CD4-positive, alpha-beta T cell treated with Interleukin-4 for 4 hours (primary cell): ENCODE results near the gene ADGRB3.
"Not testable (repeated sequence)": the region's sequence is repeated elsewhere in the genome, so short reads cannot be mapped to it uniquely, and the experiment has no call there.

Source experiments
- DNase-seq: peaks from one replicate; pipeline ENCODE4 v3.0.0-alpha.2; 2020

ADGRB3 gene

DNA sequence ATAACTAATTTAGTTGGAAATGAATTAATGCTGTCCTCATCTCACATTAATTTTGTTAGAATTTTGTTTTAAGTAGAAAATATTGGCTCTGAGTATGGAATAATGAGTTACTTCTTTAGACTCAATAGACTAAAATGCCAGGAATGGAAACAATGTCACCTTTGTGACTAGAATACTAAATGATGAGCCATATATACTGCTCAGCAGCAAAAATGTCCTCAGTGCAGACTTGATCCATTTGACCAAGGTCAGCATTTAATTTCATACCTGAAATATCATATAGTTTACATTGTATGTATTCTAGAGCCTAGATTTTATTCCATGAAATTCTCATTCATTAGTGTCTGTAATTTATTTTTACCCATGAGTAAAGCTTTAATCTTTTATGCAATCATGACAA is 217.7 kb downstream of the ADGRB3 start:
- DNase-seq = no peak

DNA sequence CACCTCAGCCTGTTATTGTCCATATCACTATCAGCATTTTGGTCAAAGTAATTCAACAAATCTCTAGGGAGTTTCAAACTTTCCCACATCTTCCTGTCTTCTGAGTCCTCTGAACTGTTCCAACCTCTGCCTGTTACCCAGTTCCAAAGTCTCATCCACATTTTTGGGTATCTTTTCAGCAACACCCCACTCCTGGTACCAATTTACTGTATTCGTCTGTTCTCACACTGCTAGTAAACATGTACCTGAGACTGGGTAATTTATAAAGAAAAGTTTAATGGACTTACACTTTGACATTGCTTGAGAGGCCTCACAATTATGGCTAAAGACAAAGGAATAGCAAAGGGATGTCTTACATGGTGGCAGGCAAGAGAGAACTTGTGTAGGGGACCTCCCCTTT is 224.2 kb downstream of the ADGRB3 start:
- no peak for DNase-seq

DNA sequence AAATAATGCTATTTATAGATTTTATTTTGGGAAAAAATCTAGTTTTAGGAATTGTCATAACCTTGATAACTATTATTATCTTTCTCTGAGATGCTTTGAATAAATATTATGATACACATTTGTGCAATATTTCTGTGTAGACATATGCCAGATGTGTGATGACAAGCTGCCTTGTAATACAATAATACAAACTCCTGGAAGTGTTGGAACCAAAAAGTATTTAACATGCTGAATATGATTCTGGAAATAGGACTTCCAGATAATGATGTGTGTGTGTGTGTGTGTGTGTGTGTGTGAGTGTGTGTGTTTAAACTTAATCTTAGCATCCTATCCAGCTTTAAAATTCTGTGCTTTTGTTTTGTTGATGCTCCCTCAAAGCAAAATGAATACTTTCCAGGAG is 233.6 kb downstream of the ADGRB3 start:
- DNase-seq = no peak

DNA sequence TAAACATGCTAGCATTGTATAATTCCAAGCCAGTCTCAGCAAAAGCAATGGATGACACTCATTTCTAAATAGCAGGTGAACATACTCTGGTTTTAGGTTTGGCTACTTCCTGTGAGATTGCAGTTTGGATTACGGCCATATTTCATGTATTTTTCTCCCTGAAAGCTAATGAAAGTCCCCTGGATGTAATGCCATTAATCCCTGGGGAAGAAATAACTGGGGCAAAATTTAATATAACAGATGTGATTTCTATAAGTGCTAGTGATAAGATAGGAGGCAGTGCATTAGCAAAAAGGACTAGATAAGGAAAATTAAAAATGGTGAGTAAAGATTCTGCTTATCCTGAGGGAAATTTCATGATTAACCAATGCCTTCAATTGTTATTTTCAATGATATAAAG is 238.2 kb downstream of the ADGRB3 start:
- DNase-seq = no peak

DNA sequence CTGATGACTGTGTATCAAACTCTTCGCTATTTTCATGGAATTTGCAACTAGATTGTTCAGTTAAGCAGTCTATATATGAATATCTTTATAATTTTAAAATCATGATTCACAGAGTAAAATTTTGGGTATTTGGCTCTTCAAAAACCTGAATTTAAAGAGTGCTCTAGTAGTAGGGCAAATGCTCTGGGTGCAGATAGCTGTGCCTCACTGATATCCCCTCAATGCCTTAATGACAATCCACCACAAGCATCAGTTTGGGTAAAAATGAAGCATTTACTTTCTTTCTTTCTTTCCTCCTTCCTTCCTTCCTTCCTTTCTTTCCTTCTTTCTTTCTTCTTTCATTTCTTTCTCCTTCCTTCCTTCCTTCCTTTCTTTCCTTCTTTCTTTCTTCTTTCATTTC is 239.7 kb downstream of the ADGRB3 start:
- no peak for DNase-seq

DNA sequence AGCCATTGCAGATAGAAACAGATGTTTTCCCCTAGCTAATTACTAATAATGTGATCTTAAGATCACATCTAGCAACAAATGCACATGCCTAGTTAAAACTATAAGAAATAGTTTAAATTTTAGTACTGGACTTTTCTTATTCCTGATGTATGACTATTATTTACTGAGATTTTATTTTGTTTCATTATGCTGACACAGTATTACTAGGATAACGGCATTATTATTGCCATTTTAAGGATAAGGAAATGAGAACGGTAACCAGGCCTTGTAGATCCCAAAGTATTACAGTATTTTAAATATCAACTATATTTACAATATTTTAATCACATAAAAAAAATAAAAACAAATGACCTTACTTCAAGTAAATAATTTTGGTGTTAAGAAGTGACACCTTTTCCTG is 240.3 kb downstream of the ADGRB3 start:
- DNase-seq = no peak

DNA sequence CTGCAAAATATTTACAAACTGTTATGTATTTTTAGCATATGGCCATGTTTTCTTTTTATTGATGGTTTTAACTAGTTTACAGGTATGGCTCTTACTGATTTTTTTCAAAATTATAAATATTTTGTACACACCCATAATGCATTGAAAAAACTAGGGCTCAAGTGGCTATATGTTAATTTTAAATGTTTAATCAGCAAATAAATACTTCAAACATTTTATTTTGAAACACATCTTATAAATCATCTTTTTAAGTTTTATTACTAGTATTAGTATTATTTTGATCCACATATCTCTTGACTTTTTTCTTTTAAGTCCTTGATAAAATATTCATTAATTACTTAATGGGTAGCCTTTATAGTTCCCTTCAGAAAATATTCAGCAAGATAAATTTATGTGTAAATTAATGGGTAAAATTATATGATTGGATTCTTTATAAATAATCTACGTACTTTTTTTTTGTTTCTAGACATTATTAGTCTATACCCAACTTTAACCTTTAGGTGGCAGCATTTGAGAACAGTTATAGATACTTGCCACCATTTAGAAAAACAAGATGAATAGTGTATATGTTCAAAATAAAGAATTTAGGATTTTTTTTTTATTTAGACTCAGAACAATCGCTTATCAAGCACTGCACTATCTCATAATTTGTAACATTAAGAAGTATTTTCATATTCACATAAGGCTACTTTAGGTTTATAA is 241.9 kb downstream of the ADGRB3 start:
- no peak for DNase-seq

DNA sequence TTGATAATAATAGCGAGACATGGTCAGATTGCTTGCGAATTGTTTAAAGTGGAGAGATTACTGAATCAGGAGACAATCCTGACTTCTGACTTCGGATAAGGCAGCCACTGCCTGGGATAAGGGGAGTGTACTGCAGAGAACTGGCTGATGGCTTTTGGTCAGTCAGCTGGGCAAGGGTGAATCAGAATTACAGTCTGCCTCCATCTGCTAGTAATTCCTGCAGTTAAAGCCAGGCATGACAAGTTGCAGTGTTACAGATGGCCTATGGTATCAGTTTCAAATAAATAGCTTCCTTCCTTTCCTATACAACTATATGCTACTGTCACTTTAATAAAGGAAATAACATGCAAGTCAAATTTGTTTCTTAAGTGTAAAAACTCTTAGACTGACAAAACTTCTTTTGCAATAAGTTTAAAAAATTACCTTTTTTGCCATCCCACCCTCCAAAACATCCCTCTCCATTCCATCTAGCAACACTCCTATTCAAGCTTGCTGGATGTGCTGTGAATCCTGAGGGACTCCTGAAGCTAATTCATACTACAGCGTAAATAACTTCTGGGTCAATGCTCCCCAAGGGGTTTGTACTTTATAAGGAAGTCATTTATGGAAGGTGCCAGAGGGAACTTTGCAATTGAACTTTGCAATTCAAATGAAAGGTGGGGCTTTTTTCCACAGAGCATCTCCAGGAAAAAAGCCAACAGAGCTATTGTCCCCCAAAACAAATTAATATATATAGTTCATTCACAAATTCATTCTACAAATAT is 245.2 kb downstream of the ADGRB3 start:
- no peak for DNase-seq

DNA sequence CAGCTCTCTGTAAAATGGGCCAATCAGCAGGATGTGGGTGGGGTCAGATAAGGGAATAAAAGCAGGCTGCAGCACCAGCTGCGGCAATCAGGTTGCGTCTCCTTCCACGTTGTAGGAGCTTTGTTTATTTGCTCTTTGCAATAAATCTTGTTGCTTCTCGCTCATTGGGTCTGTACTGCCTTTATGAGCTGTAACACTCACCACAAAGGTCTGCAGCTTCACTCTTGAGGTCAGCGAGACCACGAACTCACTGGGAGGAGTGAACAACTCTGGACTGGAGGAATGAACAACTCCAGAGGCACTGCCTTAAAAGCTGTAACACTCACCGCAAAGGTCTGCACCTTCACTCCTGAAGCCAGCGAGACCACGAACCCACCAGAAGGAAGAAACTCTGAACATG is 248.2 kb downstream of the ADGRB3 start:
- DNase-seq = not testable (repeated sequence)

DNA sequence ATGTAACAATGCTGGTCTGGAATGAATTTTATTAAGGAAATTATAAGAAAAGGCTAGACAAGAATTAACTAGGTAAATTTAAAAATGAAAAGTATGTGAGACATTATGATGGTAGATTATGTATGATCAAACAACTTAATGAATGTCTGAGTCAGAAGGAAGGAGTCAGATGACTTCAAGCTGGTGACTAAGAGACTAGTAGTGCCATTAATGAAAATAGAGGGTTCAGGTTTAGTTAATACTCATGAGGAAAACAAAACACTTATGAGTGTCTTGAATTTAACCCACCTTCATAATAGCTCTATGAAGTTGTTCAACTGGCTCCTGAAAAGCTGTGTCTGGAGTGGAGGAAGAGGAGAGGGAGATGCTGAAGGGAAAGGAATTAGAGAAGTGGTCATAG is 256.3 kb downstream of the ADGRB3 start:
- no peak for DNase-seq

DNA sequence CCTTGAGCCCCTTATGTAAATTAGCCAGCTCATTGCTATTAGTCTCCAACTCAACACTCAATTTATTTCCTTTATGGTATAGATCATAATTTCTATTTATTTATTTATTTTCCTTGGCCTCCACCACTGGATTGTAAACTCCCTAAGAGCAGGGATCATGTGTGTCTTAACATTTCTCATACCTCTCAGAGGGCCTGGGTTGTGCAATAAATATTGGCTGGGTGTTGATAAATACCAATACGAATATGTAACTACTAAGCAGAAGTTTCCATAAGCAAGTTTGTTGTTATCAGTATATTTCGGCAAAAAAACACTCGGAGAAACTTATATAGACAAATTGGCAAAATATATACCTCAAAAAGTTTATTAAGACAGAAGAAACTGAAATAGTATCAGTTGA is 257.4 kb downstream of the ADGRB3 start:
- no peak for DNase-seq

DNA sequence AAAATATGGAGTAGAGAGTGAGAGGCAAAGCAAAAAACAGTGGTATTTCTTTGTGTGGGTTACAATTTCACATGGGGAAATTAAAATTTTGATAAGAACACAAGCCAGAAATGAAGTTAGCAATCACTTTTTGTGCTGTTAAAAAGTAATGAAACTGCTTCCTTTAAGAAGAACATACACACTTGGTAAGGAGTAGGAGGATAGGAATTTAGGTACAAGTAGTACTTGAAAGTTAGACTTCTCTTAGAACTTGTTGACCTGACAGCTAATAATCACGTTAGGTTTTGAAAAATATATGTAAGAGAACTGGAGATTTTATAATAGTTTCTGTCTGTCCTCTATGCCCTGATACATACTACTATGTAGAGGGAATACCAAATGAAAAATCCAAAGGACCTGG is 260.8 kb downstream of the ADGRB3 start:
- DNase-seq = no peak

DNA sequence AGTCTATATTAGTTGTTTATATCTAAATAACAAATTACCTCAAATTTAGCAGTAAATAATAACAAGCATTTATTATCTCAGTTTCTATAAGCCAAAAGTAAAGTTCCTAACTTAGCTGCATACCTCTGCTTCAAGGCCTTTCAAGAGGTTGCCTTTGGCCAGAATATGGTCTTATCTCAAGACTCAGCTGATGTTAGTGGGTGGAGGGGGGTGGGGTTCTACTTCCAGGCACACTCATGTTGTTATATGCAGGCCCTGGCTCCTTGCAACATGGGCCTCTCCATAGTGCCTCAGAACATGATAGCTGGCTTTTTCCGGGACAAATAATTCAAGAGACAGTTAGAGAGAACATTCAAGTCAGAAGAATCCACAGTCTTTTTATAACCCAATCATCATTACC is 266.0 kb downstream of the ADGRB3 start:
- DNase-seq = no peak

DNA sequence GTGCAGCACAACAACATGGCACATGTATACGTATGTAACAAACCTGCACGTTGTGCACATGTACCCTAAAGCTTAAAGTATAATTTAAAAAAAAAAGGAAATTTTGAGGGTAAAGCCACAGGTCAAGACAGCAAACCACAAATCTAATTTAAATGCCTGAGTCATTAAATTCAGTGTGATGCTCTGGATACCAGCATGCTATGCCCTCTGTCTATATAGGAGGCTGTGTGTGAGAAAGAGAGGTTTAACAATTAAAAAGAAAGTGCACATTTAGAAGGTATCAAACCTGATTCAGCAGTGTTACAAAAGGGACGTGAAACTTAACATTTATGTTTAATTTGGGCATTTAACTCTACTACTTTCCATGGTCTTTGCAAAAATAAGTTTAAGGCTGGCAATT is 276.3 kb downstream of the ADGRB3 start:
- no peak for DNase-seq

DNA sequence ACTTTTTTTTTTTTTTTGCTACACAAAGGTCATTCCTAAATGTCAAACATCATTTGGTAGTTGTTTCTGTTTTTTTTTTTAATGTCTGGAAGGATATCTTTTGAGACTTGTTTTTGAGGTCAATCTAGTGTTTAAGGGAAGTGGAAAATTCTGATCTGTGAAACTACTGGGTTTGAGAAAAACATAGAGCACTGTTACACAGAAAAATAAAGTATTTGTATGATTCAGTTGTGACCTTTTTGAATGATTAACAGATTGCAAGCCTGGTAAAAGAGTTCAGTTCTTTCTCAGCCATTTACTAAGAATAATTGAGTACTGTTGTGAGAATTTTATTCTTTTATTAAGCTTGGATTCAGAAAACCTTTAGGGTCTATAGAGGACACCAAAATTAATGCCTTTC is 276.7 kb downstream of the ADGRB3 start:
- DNase-seq = no peak

DNA sequence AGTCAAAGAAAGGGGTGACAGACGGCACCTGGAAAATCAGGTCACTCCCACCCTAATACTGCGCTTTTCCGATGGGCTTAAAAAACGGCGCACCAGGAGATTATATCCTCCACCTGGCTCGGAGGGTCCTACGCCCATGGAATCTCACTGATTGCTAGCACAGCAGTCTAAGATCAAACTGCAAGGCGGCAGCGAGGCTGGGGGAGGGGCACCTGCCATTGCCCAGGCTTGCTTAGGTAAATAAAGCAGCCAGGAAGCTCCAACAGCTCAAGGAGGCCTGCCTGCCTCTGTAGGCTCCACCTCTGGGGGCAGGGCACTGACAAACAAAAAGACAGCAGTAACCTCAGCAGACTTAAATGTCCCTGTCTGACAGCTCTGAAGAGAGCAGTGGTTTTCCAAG is 277.7 kb downstream of the ADGRB3 start:
- DNase-seq = not testable (repeated sequence)

DNA sequence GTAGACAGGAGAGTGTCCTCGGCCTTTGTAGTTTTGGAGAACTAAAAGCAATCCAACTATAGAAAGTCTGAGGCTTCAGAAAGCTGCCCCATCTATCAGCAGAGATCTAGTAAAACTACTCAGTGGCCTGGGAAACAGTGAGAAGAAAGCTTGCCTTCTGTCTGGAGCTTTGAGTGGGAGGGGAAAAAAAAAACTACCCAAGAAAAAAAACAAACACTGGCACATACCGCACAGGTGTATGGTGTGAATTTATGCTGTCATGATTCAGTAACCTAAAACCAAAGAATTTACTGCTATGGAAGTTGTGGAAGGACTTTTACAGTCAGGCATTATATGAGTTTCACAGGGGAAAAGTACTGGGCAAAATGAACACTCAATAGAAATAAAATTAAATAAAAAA is 280.5 kb downstream of the ADGRB3 start:
- DNase-seq = no peak

DNA sequence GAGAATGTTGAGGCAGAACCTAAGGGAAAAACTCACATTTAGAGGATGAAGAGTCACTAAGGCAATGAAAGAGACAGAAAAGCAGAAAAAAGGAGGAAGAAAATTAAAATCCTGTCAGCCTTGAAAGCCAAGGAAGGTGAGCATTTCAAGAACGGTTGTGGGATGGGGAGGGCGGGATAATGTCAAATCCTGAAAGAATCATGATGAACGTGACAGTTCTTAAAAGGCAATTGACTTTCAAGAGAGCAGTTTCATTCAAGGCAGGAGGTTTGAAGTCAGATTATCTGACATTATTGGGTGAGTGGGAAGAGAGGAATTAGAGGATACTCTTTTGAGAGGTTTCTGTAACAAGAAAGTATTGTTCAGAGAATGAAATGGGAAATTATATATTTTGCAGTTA is 284.5 kb downstream of the ADGRB3 start:
- no peak for DNase-seq

DNA sequence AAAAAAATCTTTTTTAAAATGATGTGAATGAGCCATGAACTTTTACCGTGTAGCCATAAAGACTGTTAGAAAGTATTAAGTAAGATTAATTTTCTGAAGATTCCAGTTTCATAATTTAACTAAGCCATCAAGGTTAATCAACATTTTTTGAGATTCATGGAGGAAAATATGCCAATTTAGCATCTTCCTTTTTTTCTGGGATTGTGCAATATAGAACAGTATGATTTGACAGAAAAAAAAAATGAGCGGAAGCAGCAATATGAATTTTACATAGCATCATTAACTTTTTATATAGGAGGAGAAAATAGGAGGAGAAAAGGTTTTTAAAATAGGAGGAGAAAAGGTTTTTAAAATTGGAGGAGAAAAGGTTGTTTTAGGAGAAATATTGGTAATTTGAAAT is 306.3 kb downstream of the ADGRB3 start:
- DNase-seq = no peak

DNA sequence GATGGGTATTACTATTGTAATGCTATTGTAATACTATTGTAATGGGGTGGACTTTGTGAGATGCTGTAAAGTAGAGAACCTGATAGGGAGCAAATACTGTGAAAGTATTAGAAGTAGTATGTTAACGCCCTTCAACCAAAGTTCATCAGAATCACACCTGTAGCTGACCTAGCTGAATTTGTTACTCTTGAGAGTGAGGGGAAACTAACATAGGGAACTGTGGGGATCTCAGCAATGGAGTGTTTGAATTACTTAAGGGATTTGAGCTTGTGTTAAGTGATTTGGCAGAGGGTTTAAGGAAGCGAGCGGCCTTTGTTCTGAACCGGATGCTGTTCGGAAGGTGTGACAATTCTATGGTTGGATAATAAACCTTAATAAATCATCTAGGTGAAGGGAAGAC is 312.6 kb downstream of the ADGRB3 start:
- DNase-seq = no peak

DNA sequence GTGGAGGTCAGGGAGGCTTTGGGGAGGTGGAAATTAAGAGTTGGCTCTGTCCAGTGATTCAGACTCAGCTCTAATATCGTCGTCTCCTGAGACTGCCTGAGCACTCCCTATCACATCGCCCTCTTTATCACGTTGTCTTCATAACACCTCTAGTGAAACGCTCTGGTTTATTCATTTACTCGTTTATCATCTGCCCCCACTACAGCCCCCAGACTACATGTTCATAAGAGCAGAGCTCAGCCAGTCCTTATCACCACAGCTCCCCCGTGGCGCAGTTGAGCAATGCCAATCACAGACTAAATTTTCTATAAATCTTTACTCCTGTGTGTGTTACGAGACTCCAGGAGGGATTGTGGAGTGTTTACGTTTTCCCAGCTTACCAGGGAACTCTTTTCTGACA is 316.2 kb downstream of the ADGRB3 start:
- no peak for DNase-seq

DNA sequence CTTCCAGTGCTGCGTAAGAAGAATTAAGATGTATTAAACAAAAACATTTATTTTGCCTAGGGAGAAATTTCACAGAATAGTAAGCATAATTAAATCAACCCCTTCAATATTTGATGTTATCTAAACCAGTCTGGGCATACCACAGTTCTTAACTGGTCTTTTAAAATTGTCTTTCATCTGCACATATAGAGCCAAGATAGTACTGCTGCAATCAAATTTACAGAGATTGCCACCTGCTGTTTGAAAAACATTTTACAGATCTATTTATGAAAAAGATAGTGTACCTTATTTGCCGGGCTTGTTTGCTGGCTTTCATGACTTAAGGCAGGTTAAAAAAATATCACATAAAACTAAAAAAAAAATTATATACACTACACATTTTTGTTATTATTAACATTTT is 323.2 kb downstream of the ADGRB3 start:
- no peak for DNase-seq

DNA sequence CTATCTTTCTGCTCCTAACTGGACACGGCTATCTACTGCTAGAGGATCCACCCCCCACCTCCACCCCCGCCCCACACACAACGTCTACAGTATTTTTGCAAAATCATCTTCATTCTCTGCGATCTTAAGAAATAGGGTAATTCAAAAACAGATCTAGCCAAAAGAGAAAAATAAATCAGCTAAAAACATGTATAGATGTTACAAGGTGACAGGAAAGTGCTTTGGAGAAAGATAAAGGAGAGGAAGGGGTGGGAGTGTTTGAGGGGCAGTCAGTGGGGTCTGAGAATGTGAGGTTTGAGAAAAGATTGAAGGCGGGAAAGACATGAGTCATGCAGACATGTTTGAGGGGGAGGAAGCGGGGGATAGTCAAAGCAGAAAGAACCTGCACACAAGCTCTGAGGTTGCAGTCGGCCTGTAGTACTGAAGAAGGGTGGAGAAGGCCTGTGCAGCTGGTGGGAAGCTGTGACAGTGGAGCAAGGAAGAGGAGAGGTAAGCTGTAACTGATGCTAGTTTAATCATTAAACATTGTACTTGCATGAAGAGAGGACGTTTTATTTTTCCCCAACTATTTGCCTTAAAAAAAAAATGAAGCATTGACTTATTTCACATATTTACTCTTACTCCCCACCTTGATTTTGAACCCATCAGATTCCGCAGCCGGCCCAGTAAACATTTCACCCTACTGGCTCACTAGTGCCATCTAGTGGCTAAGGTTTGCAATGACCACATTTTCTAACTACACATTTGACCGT is 332.6 kb downstream of the ADGRB3 start:
- DNase-seq = peak; percentile 46

DNA sequence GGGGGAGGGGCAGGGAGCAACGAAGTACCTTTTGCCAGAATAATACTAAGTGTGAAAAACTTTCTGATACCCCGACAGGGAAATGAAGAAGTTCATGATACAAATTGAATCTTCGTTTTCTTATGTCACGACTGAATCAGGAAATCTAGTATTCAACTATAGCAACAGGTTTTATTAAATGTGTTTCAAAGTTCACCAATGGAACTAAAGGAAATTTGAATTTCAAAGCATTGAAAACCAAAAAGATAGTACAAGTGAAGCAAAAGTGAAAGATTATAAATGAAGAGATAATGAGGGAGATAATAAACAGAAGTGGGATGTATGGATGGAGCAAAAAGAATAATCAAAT is 333.2 kb downstream of the ADGRB3 start:
- no peak for DNase-seq
